ENCODE results near the gene IGFN1. TPM values are rescaled to one million over a fixed set of nuclear protein-coding genes. Genes with fewer than 3 reads are reported as not detected.

Gene IGFN1
- total and polyA plus RNA-seq, 2 donors (not counting 3 experiments of a cell fraction or from before 2014, with no cell fraction given) = not detected

GRCh38 chr1:201156346-201156745, 34.3 kb upstream of the IGFN1 start:
- Histone ChIP-seq H3K9me3 (replicated peaks; ENCODE audit: control insufficient read depth, insufficient read depth, low read length) (no peaks in the 10 kb centered on the region), H3K9me1 (replicated peaks; ENCODE audit: control insufficient read depth, extremely low read depth, insufficient read depth, low read length) (no peaks in the 10 kb centered on the region), H3K4me2 (ENCODE audit: insufficient read depth, low read length) (no peak overlapping the region), H3K79me2 (ENCODE audit: control insufficient read depth, insufficient read depth, low read length) (no peaks in the 10 kb centered on the region), H3K36me3 (ENCODE audit: control insufficient read depth in 2 of 2, extremely low read depth in 1 of 2, insufficient read depth in 2 of 2, low read length in 2 of 2) (no peaks in the 10 kb centered on the region), H4K20me1 (replicated peaks; ENCODE audit: control insufficient read depth, extremely low read depth, insufficient read depth, low read length) (no peaks in the 10 kb centered on the region), H3K27me3 (ENCODE audit: control insufficient read depth in 2 of 2, insufficient read depth in 2 of 2, low read length in 2 of 2) (peaks cover 21 to 30% of the 10 kb centered on the region in 2 experiments), H3K4me1 (ENCODE audit: control insufficient read depth, extremely low read depth, insufficient read depth, low read length) (peaks cover 8% of the 10 kb centered on the region), H2AFZ (ENCODE audit: low read depth, low read length) (no peak overlapping the region), H3K4me3 (replicated peaks in 1 of 3; ENCODE audit: insufficient read depth in 1 of 3, low read depth in 1 of 3, low read length in 3 of 3) (no peak overlapping the region), H3K27ac (ENCODE audit: insufficient read depth, low read depth, low read length) (no peak overlapping the region), H3K9ac (replicated peaks; ENCODE audit: extremely low read depth, insufficient read depth, low read length) (no peak overlapping the region)
- dilution Hi-C loops (cut with MboI; ENCODE audit: extremely low pct_ligation_motif_present, low sequenced_read_pairs) = no loop called here
- ChIA-PET POLR2A (no interaction called here), CTCF (interaction anchor here (1.0 kb wide), 1 partner anchor 10 kb away, joined by 3 read pairs; no protein-coding TSS in a partner anchor)
- no peak for TF ChIP-seq GATA2 (IDR thresholded peaks at IDR 0.05; ENCODE audit: insufficient read depth, insufficient read length, low read depth, low read length)
- no peak for TF ChIP-seq EZH2 (IDR thresholded peaks at IDR 0.05; ENCODE audit: borderline replicate concordance, low read depth, low read length, severe bottlenecking)
- TF ChIP-seq JUN (IDR thresholded peaks at IDR 0.05; ENCODE audit: borderline replicate concordance, insufficient read depth, insufficient read length, low read depth) = no peak
- no peak for TF ChIP-seq MYC (IDR thresholded peaks at IDR 0.05; ENCODE audit: low read depth, low read length)
- TF ChIP-seq POLR2A (IDR thresholded peaks at IDR 0.05; ENCODE audit: low read depth, low read length) = no peak
- TF ChIP-seq CTCF (IDR thresholded peaks at IDR 0.05; ENCODE audit: extremely low read depth in 1 of 2, insufficient read depth in 1 of 2, low read depth in 1 of 2, low read length in 2 of 2) = no peak
- TF ChIP-seq FOS (IDR thresholded peaks at IDR 0.05; ENCODE audit: borderline replicate concordance, insufficient read depth, low read length) = no peak
- TF ChIP-seq MAX (IDR thresholded peaks at IDR 0.05; ENCODE audit: insufficient read depth, insufficient read length) = no peak
- no peak for TF ChIP-seq POLR2AphosphoS5 (IDR thresholded peaks at IDR 0.05; ENCODE audit: insufficient read depth, low read depth, low read length)
- FAIRE-seq (no peak), DNase-seq (ENCODE audit: low read depth, low spot score) (no peak)
- BruUV-seq (replicated peaks) = no TSS peak
- intact Hi-C loops (cut with micrococcal nuclease) = no loop called here

Measured in endothelial cell of umbilical vein (primary cell).